ENCODE measurements around the gene CCDC88B. TPM values are rescaled to one million over a fixed set of nuclear protein-coding genes. Genes with fewer than 3 reads are reported as not detected.

CCDC88B gene
- total RNA-seq, 1 experiment from 2014 or later = 11.2 TPM

- H2BK20ac ChIP-seq (ENCODE audit: low read depth, low read length, poor library complexity, severe bottlenecking) = no peak overlapping the region
- Mint-ChIP-seq H3K9me3 (no peaks in the 10 kb centered on the region; a peak in 1 of 5 replicates), H3K36me3 (ENCODE audit: insufficient read depth in 1 of 3, low read depth in 3 of 3) (peaks cover 16 to 31% (median 22%) of the 10 kb centered on the region in 3 experiments), H3K27me3 (ENCODE audit: low read depth) (no peaks in the 10 kb centered on the region), H3K27ac (peak overlapping the region in 1 of 3 experiments; percentile 88; a peak in 1 of 7 replicates), H3K4me1 (peaks cover 9 to 18% of the 10 kb centered on the region in 2 experiments), H3K4me3 (no peak overlapping the region)
- H4K91ac ChIP-seq (ENCODE audit: insufficient read length, low read depth, low read length) = no peak overlapping the region
- no CpG with 5 or more reads among the region's 22 CpGs for WGBS (ENCODE audit: extremely low coverage, insufficient read length, low lambda C conversion rate)
- no peak overlapping the region for H2BK120ac ChIP-seq (ENCODE audit: low read depth, low read length, poor library complexity, severe bottlenecking)
- no peaks in the 10 kb centered on the region for H3K23me2 ChIP-seq (ENCODE audit: insufficient read length, low read depth, low read length, poor library complexity, severe bottlenecking)
- no peak overlapping the region for H2BK5ac ChIP-seq (ENCODE audit: insufficient read length, low read length)
- H2BK12ac ChIP-seq (ENCODE audit: insufficient read length, low read depth, low read length) = no peak overlapping the region
- H4K5ac ChIP-seq (ENCODE audit: insufficient read length, low read depth, low read length) = no peak overlapping the region
- no peaks in the 10 kb centered on the region for H4K20me1 ChIP-seq (ENCODE audit: control insufficient read depth, insufficient read depth, insufficient read length)
- no peaks in the 10 kb centered on the region for H3K79me2 ChIP-seq (ENCODE audit: insufficient read depth, low read length)
- H3K9me3 ChIP-seq (ENCODE audit: control insufficient read depth, low read depth, low read length) = no peaks in the 10 kb centered on the region
- H3T11ph ChIP-seq (ENCODE audit: low read length) = no peak overlapping the region
- no peak overlapping the region for H3K9ac ChIP-seq (ENCODE audit: extremely low read depth, insufficient read length, low read length)
- no peaks in the 10 kb centered on the region; the same call in 1 of the 2 replicates for H3K4me1 ChIP-seq (ENCODE audit: insufficient read depth, low read length)
- H2AFZ ChIP-seq (ENCODE audit: low read length) = no peak overlapping the region
- DNase-seq = no peak
- no peak overlapping the region for H3K14ac ChIP-seq (ENCODE audit: insufficient read depth, low read length)
- no peak overlapping the region for H3K56ac ChIP-seq (ENCODE audit: insufficient read length, low read depth, low read length)
- no peaks in the 10 kb centered on the region for H3K27me3 ChIP-seq (ENCODE audit: insufficient read depth, low read length)
- H3K4ac ChIP-seq (ENCODE audit: low read depth, low read length) = no peak overlapping the region
- no peak overlapping the region for H2BK15ac ChIP-seq (ENCODE audit: low read depth, low read length)
- no peak overlapping the region for H3K27ac ChIP-seq (ENCODE audit: insufficient read length, low read depth, low read length)
- no peak overlapping the region for H3K4me2 ChIP-seq (ENCODE audit: insufficient read depth, insufficient read length, low read length)
- no peak overlapping the region for H3K23ac ChIP-seq (ENCODE audit: insufficient read length, low read depth, low read length)
- H3K79me1 ChIP-seq (ENCODE audit: insufficient read depth, low read depth, low read length, poor library complexity, severe bottlenecking) = no peaks in the 10 kb centered on the region
- H2AK5ac ChIP-seq (ENCODE audit: insufficient read length, low read length) = no peak overlapping the region
- H3K18ac ChIP-seq (ENCODE audit: insufficient read length, low read depth, low read length) = no peak overlapping the region
- no peak for TF ChIP-seq CTCF (conservative IDR thresholded peaks at IDR 0.05)
- no peak overlapping the region for H4K8ac ChIP-seq (replicated peaks; ENCODE audit: insufficient read length, low read depth, low read length)
These were observed 31.2 kb downstream of the CCDC88B start for GRCh38 chr11:64371201-64371600.

Measured in H9 (cell line).